NCI-H2196 treated with DMSO at 0.1 percent for 48 hours (cell line): ENCODE measurements around the gene TBATA.
A peak's percentile ranks its signal among the peaks of the same experiment; 100 is the strongest.

Source experiments
- DNase-seq: peaks from one replicate; lab custom pipeline; 2025; ENCODE audit not compliant: unreplicated experiment; lab: John Stamatoyannopoulos, UW

The TBATA gene

DNA sequence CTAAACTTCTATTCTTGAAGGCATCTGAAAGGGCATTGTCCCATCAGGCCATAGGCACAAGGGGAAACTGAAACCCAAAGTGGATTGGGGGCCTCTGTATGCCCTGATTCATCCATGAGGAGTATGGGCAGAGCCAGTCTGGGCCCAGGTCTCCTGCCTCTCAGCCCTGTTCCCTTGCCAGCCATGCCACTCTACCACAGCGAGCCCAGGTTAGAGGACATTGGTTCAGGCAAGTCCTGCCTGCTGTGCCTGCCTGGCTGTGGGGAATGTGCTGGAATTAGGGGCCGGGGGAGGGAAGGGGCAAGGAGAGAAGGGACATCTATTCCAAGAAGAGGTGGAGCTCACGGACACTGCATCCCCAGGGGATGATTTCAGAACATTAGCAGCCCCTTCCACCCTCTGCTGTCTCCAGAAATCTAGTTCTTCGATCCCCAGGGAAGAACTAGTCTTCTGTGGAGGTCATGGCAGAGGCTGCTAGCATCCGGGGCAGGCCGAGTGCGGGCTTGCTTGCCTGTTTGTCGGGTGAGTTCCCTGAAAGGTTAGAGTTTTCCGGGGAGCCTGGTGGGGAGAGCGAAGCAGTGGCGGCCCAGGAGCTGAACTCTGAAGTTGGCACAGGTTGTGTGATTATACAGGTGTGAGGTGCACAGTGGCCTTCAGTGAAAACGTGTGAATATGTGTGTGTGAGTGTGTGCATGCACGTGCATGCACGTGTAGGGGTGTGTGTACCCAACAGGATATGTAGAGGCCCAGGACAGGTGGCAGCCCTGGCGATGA, 37.8 kb downstream of the TBATA start:
- DNase-seq, result no peak

DNA sequence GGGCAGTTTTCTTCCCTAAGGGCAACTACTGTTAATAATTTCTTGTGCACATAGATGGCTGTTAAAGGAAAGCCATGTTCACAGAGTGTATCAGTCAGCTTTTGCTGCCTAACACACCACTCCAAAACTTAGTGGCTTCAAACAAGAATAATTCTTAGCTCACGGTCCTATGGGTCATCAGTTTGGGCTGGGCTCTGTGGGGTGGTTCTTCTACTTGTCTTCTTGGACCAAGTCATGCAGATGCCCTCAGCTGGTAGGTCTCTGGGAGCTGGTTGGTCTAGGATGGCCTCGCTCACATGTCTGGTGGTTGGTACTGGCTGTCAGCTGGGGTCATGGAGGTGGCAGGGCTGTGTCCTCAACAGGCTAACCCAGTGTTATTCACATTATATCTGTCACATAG, 39.6 kb downstream of the TBATA start:
- no peak for DNase-seq

DNA sequence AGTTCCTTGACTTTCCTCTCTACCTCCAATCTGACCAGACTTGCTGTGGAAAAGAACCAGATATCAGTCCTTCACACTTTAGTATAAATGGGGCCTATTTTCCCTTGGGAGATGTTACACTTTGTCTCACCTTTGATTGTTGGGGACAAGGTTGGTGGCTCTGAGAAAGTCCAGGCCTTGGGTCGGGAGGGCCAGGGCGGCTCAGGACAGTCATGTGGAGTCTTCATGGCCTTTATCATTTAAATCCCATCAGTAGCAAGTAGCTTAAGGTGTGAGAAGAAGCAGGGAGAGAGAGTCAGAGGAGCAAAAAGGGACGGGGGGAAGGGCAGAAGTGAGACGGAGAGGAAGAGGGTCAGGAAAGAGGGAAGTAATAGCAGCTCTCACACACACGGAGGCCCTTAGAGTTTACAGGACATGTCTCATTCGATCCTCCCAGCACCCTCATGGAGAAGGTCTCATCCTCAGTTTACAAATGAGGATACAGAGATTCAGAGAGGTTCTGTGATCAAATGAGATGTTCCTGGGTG, 40.5 kb downstream of the TBATA start:
- no peak for DNase-seq

DNA sequence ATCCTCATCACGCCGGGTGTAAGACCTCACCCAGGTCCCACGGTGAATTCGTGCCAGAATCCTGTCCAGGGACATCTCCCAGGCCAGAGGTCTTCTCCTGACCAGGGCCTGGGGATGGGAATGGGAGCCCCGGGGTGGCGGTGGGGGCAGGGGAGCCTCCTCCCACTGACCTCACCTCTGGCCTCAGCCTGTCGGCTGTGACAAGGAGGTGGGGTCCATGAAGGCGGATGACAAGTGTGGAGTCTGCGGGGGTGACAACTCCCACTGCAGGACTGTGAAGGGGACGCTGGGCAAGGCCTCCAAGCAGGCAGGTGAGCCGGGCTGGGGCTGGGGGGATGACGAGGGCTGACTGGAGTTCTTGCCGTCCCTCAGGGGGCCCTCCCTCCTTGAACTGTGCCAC, 41.3 kb downstream of the TBATA start:
- DNase-seq, result no peak

DNA sequence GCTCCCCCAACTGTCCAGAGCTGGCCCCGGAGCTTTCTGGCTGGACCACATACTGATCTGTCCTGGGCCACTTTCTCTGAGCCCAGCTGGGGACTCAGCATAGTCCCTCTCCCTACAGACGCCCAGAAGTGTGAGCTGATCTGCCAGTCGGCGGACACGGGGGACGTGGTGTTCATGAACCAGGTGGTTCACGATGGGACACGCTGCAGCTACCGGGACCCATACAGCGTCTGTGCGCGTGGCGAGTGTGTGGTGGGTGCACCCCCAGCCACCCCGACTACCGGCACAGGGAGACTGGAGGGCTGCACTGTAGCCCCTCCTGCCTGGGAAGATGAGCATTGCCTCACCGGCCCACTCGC, 41.8 kb downstream of the TBATA start:
- no peak for DNase-seq

DNA sequence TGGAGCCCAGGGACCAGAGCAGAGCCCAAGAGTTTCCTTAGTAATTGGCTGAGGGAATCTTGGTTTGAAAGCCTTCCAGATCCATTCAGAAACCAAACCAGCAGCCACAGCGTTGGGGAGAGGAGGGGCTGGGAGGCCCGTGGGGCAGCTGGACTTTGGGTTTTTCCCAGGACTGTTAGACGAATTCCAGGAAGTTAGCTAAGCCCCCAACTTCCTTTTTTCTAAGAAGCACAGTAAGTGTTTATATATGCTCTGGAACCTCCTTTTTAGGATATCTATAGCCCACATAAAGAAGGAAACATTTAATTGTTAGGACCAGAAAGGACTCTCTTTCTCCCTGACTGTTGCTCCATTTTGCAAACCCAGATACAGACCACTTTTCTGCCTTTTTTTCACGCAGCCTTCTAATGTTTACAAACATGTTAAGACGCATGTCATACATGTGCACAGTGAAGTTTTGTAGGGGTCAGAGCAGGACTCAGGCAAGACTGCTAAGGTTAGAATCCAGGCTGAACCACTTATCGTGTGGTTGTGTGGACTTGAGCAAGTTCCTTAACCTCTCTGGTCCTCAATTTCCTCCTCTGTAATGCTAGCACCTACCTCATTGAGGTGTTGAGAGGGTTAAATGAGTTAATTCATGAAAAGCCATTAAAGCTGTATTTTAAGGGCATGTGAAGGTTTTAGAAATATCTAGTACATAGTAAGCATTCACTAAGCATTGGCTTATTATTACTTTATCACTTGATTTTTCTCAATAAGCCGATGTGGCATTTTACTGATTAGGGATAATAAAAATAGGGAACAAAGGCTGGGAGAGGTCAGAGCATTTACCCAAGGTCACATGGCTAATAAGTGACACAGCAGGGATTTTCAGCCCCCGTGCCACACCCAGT, 42.4 kb downstream of the TBATA start:
- DNase-seq, result no peak

DNA sequence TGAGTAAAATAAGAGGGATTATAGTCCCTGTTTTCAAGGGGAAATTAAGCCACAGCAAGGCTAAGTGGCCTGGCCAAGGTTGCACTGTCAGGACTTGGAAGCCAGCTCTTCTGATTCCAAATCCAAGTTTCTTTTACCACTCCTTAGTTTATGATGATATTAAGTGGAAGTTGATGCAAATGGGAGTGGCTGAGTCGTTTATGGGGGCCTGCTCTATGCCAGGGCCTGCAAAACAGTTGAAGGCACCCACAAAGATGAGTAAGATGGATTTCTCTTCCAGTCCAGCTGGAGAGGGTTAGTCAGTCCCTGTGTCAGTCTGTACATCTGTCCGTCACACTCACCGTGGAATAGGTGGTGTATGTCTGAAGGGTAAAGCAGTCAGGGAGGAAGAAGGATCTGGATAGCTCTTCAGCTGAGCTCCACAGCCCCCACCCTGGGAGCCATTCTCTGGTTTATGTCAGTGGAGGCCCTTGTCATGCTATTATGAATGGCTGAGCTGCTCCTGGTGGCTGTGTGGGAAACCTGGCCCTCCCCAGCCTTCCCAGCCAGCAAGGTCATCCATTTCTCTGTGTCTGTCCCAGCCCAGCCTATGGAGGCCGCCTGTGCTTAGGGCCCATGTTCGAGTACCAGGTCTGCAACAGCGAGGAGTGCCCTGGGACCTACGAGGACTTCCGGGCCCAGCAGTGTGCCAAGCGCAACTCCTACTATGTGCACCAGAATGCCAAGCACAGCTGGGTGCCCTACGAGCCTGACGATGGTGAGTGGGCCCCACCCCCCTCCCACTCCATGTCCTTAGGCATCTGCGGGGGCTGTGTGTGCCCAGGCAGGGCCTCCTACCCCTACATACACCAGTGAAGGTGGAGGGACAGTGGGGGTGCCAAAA, 44.5 kb downstream of the TBATA start:
- no peak for DNase-seq

DNA sequence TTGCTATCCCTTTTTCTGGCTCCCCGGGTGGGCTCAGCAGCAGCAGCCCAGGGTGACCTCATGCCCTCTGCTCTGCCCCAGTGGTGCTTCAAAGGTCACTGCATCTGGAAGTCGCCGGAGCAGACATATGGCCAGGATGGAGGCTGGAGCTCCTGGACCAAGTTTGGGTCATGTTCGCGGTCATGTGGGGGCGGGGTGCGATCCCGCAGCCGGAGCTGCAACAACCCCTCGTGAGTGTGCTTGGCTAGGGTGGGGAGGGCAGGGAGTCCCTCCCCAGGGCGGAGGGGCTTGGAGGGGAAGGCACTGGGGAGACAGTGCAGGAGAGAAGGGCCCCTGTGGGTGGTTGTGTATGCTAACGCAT, 46.4 kb downstream of the TBATA start:
- DNase-seq, result no peak

DNA sequence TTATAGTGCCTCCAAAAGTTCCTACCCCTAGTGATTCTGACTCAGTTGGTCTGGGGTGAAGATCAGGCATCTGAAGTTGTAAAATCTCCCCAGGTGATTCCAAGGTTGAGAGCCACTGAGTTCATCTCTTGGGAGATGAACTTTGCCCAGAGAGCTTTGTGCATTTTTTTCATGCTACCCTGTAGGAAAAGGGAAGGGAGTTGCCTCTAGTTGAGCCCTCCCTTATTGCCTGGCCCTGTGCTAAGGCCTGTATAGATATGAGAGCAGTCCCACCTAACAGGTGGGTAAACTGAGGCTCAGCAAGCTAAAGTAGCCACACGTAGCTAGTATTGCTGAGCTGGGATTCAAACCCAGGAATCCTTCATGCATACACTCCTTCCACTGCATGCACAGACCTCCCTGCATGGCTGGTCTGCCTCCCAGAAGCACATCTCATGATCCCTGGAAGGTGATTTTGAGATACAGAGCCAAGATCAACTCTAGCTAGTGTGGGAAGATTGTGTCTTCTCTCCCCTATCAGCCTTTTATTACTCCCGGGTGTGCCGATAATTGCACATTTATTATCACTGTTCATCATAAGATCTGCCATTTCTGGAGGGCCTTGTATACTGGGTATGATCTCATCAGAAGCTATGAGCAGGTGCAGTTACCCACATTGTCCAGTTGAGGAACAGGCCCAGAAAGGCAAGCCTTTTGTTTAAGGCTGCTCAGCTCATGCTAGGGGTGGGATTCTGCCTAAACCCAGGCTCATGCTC, 47.0 kb downstream of the TBATA start:
- DNase-seq, result no peak

DNA sequence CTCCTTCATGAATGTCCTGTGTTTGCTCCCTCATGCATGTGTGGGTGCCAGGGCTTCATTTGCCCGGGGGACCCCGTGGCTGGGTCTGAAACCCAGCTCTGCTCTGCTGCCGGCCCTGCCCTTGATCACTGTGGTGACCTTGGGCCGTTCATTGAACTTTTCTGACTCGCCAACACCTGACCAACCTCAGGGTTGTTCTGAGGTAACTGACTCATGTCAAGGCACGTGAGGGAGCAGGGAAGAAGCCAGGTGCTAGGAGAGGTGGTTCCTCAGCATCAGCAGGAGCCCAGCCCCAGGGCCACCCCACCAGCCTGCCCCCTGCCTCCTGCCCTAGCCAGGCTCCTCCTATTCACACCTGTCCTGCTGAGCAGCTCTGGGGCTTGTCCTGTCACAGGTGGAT, 47.9 kb downstream of the TBATA start:
- no peak for DNase-seq

DNA sequence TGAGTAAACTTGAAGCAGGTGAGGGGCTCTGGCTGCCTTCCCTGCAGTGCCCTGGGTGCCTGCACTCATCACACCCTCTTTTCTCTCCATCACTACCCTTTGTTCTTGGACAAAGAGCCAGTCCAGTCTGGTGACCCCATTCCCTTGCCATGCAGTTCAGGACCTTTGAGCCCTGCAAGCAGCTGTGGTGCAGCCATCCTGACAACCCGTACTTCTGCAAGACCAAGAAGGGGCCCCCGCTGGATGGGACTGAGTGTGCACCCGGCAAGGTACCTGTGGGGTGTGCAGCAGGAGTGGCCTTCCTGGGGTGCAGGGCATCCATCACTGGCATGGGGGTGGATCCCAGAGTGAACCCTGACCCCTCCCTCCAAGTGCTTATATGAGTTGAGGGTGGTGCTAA, 48.7 kb downstream of the TBATA start:
- no peak for DNase-seq

DNA sequence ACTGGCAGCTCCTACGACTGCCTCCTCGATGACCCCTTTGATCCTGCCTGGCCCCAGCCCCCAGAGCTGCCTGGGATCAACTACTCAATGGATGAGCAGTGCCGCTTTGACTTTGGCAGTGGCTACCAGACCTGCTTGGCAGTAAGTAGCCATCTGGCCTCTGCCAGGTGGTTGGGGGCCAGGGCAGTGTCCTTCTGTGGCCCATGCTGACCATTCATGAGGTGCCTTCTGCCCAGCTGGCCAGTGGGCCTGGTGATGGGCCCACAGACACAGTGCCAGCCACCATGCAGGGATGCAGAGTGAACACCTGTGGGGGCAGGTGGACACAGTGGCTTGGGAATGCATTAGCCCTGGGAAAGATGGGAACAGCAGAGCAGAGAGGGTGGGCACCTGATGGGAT, 50.0 kb downstream of the TBATA start:
- no peak for DNase-seq

DNA sequence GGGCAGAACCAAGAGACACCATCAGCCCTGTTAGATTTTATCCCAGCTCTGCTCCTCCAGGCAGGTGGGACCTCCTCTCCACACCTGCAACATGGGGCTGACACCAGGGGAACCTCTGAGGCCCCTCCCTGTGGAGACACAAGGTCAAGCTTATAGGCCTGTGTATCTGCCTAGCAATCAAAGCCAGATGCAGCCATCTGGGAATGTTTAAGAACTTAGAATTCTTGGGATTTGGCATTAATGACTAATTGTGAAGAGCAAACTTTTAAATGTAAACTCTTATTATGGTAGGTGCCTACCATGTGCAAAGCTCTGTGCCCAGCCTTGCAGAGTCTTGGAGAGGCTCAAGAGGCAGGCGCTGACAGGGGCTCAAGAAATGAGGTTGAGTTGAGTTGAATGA, 52.1 kb downstream of the TBATA start:
- DNase-seq, result no peak

DNA sequence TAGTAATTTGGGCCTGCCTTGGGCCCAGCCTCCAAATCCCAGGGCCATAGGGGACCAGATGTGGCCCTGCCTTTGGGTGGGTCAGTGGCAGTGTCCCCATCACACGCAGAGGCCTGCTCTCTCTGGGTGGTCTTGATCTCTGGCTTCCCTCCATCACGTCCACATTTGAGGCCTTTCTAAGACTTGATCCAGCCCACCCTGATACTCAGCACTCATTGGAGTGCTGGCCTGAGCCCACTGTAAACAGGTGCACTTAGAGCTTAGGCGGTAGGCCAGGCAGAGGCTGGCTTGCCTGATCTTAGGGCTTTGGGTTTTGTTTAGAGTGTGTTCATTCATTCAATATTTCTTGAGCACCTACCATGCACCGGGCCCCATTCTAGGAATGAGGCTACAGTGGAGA, 52.6 kb downstream of the TBATA start:
- no peak for DNase-seq

DNA sequence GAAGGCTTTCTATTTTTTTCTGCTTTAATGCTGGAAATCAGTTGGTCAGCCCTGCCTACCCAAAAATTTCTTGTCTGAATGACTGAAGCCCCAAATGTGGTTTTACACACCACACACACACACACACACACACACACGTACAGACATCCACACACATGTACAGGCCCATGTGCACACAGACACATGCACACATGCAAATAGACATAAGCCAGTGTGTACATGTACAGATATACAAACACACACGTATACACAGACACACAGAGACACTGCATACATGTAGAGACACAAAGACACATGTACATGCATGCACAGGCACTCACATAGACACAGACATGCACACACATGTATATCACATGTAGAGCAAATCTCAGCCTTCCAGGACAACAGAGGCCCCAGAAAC, 54.2 kb downstream of the TBATA start:
- DNase-seq, result no peak

DNA sequence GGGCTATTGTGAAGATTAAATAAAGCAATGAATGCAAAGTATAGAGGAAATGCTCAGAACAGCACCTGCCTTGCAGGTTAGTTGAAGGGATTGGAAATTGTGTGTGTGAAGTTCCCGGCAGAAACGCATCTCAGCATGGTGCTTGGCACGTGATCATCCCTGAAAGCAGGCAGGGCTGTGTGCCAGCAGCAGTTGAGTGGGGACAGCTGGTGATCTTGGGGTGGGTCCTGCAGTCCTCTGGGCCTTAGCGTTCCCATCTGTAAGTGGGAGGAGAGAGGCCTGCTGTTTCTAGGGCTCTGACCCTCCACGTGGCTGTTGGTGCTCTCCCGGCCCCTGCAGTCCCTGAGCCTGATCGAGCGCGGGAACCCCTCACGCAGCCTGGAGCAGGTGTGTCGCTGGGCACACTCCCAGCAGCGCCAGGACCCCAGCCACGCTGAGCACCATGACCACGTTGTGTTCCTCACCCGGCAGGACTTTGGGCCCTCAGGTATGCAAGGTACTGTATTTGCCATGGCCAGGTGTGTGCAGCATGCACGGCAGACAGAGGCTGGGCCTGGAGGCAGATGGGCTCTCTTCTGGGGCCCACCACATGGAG, 55.3 kb downstream of the TBATA start:
- peak; percentile 20 for DNase-seq

DNA sequence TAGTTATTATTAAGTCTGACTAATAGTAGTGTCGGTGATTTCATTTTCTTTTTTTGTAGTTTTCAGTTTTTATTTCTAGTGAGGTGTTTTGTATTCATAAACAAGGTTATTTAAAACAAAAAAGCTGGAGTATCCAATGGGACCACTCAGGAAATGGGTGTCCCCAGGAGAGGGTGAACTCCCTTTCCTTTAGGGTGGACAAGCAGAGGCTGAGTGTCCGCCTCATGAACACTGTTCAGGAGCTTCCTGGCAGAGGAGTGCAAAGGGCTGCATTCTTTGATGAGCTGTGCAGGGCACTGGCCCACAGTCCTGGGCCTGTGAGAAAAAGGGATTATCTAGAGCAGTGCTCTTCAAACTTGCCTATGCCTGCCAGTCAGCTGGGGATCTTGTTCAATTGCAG, 56.8 kb downstream of the TBATA start:
- DNase-seq, result no peak

DNA sequence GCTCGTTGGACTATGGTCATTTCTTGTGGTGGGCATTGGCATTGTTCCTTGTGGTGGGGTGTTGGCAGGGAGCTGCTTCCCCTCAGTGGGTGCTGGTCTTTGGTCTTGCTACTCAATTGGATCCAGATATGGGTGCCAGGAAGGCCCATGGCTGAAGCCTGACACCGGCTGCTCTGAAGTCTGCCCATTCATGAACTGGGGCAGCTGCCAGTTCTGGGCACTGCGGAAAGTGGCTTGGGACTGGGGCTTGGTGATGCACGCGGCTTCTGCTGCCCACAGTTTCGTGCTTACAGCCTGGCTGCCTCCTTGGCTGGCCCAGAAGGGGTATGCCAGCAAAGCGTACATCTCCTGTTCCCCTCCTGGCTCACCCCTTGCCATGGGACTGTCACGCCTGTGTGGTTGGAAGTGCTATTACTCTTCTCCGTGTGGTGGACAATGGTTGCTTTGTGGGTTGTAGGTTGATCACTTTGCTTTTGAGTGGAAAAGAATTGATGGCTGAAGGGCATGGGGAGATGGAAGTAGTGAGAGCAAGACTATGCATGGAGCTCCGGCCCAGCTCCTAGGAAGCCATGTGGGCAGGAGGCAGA, 58.2 kb downstream of the TBATA start:
- no peak for DNase-seq

DNA sequence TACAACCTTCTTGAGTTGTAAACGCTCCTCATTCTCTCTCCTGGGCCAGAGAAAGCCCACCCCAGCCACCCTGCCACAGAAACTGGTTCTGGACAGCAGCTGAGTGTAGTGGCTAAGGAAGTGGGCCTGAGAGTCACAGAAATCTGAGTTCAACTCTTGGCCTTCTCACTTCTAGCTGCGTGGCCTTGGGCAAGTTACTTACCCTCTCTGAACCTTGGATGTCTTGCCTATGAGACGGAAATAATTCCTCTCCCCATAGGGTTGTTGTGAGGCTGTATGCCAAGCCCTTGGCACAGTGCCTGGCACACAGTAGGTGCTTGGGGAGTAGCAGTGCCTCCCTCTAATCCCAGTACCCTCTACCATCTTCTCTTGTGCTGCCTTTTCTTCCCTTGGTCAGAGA, 61.4 kb downstream of the TBATA start:
- DNase-seq, result no peak
